HG03196 (cell line): ENCODE data around the gene EBLN1.
"Not testable (repeated sequence)": the region's sequence is repeated elsewhere in the genome, so short reads cannot be mapped to it uniquely, and the experiment has no call there.

Experiments used
- ATAC-seq: cut with Tn5 transposase; IDR thresholded peaks from one replicate; pipeline ENCODE4 v1.9.1; 2021; ENCODE audit not compliant: unreplicated experiment

Gene EBLN1

DNA sequence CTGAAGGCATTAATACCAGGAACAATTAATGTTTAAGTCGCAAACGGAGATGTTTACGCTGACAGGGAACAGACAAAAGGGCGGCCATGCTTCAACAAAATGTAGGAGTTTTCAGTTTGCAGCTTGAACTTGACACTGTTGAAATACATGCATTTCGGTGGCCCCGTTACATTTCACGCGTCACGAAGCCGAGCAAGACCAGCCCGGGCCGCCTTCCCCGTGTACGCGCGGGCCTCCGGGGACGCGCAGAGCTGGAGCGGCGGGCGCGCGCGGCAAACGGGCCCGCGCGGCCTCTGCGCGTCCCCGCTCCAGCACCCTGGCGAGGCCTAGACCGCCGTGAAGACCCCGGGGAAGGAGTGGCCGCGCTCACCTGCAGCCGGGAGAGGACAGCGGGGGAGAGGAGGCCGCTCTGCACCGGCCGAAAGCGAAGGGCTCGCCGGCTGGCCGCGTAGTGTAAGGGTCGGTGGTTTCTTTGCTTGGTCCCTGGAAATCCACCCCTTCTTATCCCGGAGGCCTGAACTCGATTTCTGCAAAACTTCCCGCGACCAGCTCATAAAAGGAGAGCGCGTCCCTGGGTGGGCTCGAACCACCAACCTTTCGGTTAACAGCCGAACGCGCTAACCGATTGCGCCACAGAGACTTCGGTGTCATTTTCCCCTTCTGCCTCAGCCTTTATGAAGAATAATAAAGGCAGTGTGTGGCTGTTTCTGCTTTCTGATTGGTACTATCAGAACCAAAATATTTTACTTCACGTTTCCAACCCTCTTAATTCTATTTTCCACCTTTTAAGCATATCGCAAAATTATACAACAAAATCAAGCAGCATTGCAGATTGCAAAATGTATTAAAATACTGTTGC lies 11.4 kb upstream of the EBLN1 start:
- ATAC-seq: peak; percentile 83

DNA sequence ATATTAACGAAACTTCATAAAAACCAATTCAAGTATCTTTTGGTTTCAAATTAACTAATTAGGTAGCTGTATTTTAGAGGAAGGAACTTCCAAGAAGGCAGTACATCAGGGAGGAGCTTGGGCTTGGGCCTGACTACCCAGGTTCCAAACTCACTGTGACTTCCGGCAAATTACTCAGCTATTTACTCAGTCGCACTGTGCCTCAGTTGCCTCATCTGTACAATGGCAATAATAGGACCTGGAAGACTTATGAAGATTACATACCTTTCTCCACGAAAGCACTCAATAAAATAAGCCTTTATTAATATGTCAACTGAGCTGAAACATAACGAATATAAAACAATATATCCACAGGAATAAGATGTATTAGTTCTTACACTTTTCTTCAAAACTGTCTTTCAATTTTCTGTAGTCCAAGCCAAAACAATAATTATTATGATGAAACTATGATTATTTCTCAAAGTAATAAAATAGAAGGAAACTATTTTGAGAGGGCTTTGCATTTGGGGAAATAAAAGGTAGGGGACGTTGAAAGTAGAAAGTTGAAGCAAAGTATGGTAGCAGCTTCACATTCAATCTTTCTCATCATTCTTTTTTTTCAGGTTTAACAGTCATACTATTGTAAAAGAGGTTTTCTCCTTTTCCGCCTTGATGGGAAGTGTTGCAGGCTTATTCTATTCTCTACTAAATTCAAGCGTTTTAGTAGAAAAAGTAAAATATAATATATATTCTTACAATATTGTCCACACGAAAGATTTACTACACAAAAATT lies 10.5 kb upstream of the EBLN1 start:
- no peak for ATAC-seq

GRCh38 chr10:22226599-22226998 lies 8.8 kb upstream of the EBLN1 start:
- no peak for ATAC-seq

- ATAC-seq: no peak
Observed at GRCh38 chr10:22222236-22223190, 4.7 kb upstream of the EBLN1 start.

- no peak for ATAC-seq
Observed at GRCh38 chr10:22219308-22219707, 1.5 kb upstream of the EBLN1 start.

DNA sequence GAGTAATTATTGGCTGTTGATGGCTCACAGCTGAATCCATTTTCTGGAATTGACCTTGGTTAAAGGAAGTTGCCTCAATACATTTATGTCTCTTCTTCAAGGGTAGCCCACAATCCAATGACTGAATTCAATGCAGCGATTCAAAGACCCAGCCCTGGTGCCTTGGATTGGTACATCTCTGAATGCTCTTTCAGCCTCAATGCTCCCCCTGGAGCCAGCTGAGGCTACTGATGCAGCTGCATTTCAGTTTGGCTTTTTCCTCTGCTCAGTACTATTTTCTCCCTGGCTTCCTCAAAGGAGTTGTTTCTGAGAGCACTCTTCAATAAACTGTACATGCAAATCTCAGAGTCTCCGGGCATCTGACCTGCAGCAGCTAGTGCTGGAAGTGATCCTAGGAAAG lies 633 bp upstream of the EBLN1 start:
- no peak for ATAC-seq

DNA sequence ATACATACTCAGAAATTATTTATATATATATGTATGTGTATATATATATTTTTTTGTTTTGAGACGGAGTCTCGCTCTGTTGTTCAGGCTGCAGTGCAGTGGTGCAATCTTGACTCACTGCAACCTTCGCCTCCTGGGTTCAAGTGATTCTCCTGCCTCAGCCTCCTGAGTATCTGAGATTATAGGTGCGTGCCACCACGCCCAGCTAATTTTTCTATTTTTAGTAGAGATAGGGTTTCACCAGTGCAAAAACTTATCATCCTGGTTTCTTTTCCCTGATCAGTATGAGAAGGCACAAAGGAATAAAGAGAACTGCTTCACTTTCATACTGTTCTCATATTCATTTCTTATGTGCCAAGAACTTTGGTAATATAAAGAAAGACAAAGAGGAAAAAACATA lies 731 bp downstream of the EBLN1 start:
- not testable (repeated sequence) for ATAC-seq

GRCh38 chr10:22210267-22210666 lies 7.5 kb downstream of the EBLN1 start:
- no peak for ATAC-seq

- no peak for ATAC-seq
Observed at GRCh38 chr10:22193945-22194344, 23.9 kb downstream of the EBLN1 start.

- ATAC-seq: no peak
Observed at GRCh38 chr10:22185586-22185985, 32.2 kb downstream of the EBLN1 start.

- no peak for ATAC-seq
Observed at GRCh38 chr10:22183771-22184461, 33.9 kb downstream of the EBLN1 start.

GRCh38 chr10:22180724-22181123 lies 37.1 kb downstream of the EBLN1 start:
- no peak for ATAC-seq

DNA sequence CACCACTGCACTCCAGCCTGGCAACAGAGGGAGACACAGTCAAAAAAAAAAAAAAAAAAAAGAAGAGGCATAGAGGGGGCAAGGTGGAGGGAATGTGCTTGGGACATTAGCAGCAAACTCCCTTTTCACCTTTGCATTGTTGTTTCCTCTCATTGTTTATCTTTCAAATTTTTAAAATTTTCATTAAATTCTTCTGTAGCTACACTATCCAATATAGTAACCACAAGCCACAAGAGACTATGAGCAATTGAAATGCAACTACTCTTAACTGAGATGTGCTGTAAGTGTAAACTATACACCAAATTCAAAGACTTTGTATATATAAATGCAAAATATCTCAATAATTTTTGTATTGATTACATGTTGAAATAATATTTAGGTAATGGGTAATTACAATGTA lies 43.4 kb downstream of the EBLN1 start:
- no peak for ATAC-seq

GRCh38 chr10:22171131-22171530 lies 46.7 kb downstream of the EBLN1 start:
- ATAC-seq: no peak

- ATAC-seq: no peak
Observed at GRCh38 chr10:22170582-22170981, 47.2 kb downstream of the EBLN1 start.

DNA sequence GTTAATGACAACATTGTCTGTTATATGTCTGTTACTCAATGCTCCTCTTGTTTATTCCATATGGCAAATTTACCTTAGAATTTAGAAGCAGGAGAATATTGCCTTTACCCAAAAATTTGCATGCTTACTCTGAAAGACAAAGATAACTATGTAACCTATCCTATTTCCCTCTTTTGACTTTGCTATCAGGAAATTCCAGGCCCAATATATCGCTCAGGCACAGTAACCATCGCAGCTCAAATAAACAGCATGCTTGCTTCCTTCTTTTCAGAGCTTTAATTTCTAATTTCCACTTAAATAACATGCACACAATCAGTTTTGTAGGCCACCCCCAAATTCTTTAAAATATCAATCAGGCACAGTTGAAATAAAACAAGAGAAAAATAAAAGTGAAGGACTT lies 57.8 kb downstream of the EBLN1 start:
- ATAC-seq: no peak

DNA sequence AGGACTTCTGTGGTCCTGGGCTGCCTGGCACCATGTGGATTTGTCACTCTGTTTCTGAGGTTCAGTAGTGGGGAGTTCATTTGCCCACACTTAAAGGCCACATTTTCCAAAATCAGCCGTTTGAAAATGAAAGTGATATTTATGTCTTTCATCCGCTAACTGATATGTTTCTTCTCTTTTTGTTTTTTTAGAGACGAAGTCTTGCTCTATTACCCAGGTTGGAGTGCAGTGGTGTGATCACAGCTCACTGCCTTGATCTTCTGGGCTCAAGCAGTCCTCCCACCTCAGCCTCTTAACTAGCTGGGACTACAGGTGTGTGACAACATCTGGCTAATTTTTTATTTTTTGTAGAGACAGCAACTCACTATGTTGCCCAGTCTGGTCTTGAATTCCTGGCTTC lies 58.6 kb downstream of the EBLN1 start:
- no peak for ATAC-seq
